H7 (cell line): Measurements from ENCODE around the gene DAND5. TPM values are rescaled to one million over a fixed set of nuclear protein-coding genes. Genes with fewer than 3 reads are reported as not detected.

Source experiments
- DNase-seq: peaks from one replicate; pipeline ENCODE4 v3.0.0; 2012
- H3K27me3 ChIP-seq: 2 replicates; pipeline ENCODE4 v1.6.0; 2011; ENCODE audit warnings: mild to moderate bottlenecking, low read length; ENCODE audit not compliant: control insufficient read depth, insufficient read depth
- H3K36me3 ChIP-seq: replicated peaks from 2 replicates; pipeline ENCODE4 v1.5.1; 2011; ENCODE audit warnings: low read length; ENCODE audit not compliant: control insufficient read depth, insufficient read depth
- H3K4me3 ChIP-seq: 2 replicates; pipeline ENCODE4 v1.5.1; 2011; ENCODE audit warnings: low read depth, mild to moderate bottlenecking, control low read depth, low read length, moderate library complexity; ENCODE audit not compliant: insufficient read depth
- total RNA-seq: library from RNA; depleted of rRNA; stranded (reverse); fragments of >200 nt; shearing (Covaris generic); gene quantifications from 2 replicates; pipeline ENCODE4 v1.2.3, GENCODE V29; 2014

DAND5 gene
- total RNA-seq, 1 experiment from 2014 or later = not detected

DNA sequence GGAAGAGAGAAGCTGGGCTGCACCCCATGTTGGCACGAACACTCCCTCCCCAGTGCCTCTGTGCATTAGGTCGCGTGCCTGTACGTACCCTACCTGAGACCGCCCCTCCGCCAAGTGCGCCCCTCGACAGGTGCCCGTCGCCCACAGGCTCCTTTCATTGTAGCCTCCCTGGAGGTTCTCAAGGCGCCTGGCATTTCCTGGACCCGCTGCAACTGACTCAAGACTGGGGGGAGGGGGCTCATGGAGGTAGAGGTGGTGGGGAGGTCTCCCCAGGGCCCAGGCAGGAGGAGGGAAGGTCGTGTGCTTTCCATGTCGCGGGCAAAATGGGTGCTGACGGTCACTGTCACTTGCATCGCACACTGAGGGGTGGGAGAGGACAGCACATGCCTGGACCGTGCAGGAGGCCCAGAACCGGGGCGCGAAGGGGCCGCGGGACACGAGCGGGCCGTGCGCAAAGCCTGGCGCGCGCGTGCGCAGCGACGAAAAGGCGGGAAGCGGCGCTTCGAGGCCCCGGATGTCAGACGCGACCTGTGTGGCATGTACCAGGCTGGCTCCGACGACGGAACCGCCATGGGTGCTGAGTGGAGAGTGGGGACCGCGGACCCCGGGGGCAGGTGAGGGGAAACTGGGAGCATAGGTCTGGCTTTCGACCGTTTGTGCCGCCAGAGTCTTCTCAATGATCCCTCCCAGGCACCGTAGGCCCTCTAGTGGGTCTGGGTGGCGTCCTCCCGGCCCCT lies 42.4 kb downstream of the DAND5 start:
- DNase-seq = peak; percentile 81
- H3K27me3 ChIP-seq = peaks cover 99% of the 10 kb centered on the region
- no peak overlapping the region for H3K4me3 ChIP-seq
- no peaks in the 10 kb centered on the region for H3K36me3 ChIP-seq

DNA sequence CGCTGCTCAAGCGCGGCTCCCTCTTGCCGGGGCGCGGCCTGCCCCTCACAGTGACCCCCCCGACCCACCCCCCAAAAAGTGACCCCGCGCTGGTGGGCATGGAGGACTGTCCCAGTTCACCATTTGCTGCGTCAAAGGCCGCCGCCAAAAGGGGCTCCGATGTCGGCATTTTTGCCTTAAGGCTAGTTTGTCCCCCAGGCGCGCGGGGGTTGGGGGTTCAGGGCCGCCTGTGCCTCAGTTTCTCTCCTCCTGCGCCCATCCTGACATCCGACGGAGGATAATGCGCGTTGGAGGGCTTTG lies 43.0 kb downstream of the DAND5 start:
- Histone ChIP-seq H3K27me3 (peaks cover 99% of the 10 kb centered on the region), H3K36me3 (no peaks in the 10 kb centered on the region), H3K4me3 (no peak overlapping the region)
- no peak for DNase-seq

DNA sequence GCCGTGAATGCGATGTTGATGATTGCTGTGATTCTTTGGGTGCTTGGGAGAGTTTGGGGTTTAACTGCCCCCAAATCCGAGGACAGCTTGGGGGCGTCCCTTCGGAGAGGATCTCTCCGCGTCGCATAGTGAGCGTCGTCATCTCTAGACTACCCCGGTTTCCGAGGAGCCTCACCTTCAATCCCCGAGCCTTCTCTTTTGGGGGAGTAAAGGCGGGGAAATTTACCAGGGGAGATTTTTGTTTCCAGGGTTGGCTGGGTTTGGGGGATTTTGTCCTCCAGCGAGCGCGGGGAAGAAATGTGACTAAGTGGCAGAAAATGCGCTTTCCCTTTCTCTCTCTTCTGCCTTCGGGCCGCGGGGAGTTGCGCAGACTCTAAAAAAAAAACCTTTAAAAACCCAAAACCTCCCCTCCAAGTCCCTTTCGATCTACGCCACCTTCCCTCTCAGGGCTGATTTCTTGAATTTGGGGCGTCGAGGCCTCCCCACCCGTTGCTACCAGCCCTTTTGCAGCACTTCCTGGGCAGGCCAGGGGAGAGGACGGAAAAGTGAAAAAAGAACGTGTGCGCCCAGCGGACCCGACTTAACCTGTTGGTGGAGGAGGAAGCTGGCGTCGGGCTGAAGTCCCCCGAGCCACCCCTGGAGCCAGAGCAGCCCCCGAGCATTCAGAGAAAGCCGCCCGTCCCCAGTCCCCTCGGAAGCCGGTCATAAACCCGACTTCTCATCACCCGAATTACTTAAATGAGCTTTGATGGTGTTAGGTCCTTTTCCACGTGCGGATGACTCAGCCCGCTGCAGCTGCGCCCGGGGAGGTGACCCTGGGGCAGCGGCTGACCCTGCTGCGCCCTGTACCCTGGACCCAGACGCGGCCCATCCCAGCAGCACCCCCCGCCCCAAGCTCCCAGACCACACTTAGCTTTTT lies 43.6 kb downstream of the DAND5 start:
- H3K4me3 ChIP-seq = 0 out of 2 replicates have a peak overlapping the region, but pooled peaks have one; percentile 2
- H3K27me3 ChIP-seq = peaks cover 100% of the 10 kb centered on the region
- H3K36me3 ChIP-seq = no peaks in the 10 kb centered on the region
- peak; percentile 84 for DNase-seq

DNA sequence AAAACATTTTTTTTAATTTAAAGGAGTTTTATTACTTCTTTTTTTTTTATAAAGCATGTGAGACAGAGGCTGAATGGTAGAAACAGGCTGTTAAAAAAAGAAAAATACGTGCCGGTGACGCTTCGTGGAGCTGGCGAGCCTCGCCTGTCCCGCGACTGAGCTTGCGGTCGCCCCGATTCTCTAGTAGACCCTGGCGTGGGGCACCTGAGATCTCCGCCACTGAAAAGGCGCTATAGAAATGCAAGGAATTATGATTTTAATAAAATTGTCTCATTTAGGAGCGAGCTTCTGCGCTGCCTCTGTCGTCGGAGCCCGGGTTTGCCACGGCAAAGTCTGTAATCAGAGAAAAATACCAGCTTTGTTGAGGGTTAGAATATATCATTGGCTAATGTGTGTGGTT lies 44.3 kb downstream of the DAND5 start:
- no peaks in the 10 kb centered on the region for H3K36me3 ChIP-seq
- H3K4me3 ChIP-seq = no peak overlapping the region
- H3K27me3 ChIP-seq = peaks cover 100% of the 10 kb centered on the region
- no peak for DNase-seq

DNA sequence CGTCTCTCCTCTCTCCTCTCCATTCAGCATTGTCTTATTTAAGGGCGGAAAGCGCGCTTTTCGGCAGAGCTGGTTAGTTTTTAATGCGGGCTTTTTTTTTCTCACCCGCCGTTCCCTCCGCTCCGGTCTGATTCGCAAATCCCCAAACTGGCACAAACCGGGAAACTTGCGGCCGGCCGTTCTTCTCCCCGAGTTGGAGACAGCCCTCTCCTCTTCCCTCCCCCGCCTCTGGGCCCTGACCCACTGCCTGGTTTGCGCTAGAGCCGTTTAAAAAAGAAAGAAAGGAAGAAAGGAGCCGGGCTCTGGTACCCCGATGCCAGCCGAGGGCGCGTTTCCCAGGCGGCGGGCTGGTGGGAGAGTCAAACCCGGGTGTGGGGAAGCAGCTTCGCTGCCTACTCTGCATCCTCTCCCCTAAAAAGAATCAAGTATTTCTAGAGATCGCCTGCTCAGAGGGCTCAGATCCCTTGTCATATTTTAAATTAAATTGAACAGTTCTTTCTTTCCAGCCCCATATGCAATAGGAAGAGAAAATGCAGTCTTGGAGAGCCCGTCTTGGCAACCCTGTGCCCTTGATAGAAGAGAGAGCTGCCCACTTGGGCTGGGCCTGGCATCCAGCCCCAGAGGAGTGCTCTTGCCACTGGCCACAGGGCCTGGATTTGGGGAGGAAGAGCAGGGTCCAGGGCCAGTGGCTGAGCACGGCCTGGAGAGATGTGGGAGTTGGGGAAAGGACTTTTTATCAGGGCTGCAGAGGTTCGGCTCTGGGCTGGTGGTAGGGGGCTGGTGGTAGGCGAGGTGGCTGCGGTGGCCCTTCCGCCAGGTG lies 44.9 kb downstream of the DAND5 start:
- H3K27me3 ChIP-seq = peaks cover 100% of the 10 kb centered on the region
- DNase-seq = peak; percentile 86
- no peak overlapping the region for H3K4me3 ChIP-seq

DNA sequence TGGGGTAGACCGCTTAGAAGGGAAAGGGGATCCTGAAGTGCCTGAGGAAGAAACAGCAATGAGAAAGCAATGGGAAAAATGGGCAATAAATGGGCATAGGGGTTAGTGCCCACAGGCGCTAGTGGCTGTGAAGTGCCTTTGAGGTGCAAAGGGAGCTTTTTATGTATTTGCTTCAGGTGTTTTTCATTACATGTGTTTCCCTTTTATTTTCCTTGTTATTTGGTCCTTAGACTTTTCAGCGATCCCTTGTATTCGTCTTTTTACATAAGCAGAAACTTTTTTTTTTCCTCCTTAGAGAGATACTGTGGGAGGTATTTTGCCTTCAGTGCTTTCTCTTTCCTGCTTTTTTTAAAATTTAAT lies 45.5 kb downstream of the DAND5 start:
- no peak overlapping the region for H3K4me3 ChIP-seq
- H3K27me3 ChIP-seq = peaks cover 100% of the 10 kb centered on the region
- no peak for DNase-seq
- H3K36me3 ChIP-seq = no peaks in the 10 kb centered on the region

More for the DNA sequence above, 44.9 kb downstream of the DAND5 start:
- no peaks in the 10 kb centered on the region for H3K36me3 ChIP-seq

DNA sequence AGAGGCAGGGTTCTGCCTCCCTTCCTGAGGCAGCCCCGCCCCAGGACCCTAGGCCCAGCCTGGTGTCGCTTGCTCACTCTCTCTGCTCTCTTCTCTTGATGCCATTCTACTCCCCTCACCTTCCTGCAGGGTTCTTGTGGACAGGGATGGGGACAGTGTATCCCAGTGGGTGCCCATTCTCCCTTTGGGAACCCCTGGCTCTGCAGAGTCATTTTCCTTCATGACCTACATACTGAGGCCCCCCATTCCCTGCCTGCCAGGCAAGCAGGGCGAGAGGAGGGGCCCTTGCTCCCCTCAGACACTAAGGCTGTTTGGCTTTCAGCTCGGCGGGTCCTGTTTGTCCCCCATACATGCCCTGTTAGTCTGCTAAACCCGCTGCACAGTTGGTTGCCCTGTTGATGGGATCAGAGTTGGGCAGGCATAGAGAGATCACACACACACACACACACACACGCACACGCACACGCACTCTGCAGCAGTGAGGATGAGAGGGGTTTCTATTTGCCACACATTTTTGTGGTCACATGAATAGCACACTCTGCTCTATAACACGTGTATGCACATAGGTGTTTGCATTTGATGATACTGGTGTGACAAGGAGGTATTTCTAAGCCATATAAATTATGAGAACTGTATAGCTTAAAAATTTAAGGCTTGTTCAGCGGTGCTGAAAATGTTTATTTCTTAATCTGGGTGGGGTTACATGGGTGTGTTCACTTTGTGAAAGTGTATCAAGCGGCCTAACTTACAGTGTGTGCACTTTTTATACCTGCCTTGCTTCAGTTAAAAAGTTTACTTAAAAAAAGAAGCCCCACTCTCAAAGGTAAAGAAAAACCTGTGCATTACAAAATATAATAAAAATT lies 46.2 kb downstream of the DAND5 start:
- no peak overlapping the region for H3K4me3 ChIP-seq
- peak; percentile 84 for DNase-seq
- H3K36me3 ChIP-seq = no peaks in the 10 kb centered on the region
- H3K27me3 ChIP-seq = peaks cover 99% of the 10 kb centered on the region

DNA sequence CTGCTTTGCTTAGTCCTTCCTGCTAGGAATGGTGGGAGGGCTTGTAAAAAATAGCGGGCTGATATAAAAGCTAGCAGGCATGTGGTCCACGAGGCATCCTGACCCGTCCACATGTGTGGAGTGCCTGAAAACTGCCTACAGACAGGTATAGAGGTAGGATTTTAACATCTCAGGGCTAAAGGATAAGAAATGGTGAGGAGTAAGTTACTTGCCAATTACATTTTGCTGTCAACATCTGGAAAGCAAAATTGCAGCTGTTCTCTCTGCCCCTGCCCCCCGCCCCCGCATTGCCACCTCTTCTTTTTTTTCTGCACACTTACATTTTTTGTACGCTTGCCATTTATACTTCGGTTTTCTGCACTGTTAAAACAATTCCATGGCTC lies 46.9 kb downstream of the DAND5 start:
- Histone ChIP-seq H3K36me3 (no peaks in the 10 kb centered on the region), H3K4me3 (no peak overlapping the region), H3K27me3 (peaks cover 99% of the 10 kb centered on the region)
- no peak for DNase-seq

DNA sequence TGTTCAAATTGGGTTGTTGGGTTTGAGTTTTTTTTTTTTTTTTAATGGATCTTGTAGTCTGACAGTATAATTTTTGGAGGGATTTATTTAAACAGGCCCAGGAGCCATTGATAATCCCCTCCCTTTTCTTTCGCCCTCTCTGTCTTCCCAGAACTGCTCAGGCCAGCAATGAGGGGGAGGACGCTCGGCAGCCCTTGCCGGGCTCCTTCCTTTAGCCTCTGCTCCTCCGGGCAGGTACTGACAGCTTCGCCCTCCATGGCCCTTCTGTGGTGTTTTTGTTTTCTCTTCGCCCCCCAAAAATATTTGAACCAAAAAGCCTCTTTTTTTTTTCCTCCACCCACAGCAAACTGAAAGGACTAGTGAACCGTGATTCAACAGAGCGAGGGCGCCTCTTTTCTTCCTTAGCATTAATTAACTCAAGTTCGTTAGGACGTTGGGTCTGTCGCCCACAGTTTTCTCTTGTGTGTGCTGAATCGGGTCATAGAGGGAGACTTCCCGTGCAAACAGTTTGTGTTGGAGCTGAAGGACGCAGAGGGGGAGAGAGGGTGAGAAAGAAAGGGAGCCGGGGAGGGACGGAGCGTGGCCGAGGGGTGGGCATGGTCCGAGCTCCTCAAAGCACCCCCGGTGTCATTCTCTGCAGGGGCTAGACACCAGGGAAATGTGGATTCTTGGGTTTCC lies 47.4 kb downstream of the DAND5 start:
- Histone ChIP-seq H3K36me3 (no peaks in the 10 kb centered on the region), H3K27me3 (peaks cover 99% of the 10 kb centered on the region), H3K4me3 (no peak overlapping the region)
- DNase-seq = peak; percentile 68

DNA sequence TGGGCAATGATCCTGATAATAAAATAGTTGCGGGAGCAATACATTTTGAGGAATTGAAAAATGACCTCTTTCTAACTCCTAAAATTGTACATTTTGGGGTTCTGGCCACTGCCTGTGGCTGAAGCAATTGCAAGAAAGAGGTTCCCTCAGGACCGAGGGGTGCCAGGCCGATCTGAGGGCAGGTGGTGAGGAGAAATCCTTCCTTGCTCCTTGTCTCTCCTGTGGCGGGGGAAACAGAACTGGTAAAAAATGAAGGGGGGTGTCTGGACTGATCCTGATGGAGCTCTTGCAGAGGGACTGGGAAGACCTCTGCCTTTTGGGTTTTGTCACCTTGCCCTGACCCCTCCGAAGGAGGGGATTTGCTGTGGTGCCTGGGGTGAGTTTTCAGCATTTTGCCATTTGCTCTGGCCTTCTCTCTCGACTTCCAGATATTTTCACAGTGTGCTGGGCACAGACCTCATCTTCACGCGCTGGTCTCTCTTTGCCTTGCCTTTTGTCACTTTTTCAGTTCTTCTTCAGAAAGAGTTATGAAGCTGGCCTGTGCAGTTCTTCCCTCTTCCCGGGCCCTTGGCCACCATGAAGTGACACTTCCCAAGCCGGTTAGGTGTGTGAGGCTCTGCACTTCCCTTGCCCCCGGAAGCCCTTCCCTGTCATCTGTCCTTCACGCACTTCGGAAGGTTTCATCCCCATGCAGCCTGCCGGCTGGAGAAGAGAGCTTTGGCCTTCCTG lies 48.1 kb downstream of the DAND5 start:
- Histone ChIP-seq H3K27me3 (peaks cover 99% of the 10 kb centered on the region), H3K4me3 (no peak overlapping the region), H3K36me3 (no peaks in the 10 kb centered on the region)
- peak; percentile 75 for DNase-seq

DNA sequence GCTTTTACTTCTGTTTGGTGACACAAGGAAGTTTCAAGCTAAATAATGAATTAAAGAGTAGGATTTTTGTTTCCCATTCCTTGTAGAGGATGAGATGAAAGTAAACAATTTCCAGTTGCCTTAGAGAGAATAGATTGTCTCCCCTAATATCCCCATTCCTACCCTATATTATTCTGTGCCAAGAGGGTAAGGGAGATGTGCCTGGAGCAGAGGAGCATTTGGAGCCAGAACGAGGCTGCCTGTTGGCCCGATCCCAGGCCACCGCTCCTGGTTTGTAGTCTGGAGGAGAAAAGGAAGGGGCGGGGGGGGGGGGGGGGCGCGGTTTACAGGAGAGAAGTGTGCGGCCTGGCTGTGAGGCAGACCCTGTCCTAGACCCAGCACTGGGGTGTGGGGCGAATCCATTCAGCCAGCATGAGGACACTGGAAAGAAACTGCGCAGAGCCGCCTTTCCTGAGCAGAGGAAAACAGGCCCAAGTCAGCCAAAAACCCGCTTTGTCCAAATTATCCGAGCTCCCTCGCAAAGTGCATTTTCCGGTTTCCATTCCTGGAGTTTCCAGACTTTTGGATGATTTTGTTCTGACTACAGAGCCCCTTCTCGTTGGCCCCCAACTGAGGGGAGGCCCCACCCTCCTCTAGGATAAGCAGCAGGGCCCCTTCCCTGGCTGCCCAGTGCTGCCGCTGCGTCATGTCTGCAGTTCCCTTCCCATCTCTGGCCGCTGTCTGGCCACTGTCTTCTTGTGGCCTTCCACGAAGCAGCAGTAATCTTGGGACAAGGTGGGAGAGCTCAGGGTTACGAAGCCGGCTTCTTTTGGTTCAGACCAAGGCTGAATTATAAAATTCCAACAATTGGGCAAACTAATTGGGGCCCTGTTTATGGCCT lies 48.9 kb downstream of the DAND5 start:
- Histone ChIP-seq H3K27me3 (peaks cover 99% of the 10 kb centered on the region), H3K4me3 (no peak overlapping the region), H3K36me3 (no peaks in the 10 kb centered on the region)
- DNase-seq = peak; percentile 82

DNA sequence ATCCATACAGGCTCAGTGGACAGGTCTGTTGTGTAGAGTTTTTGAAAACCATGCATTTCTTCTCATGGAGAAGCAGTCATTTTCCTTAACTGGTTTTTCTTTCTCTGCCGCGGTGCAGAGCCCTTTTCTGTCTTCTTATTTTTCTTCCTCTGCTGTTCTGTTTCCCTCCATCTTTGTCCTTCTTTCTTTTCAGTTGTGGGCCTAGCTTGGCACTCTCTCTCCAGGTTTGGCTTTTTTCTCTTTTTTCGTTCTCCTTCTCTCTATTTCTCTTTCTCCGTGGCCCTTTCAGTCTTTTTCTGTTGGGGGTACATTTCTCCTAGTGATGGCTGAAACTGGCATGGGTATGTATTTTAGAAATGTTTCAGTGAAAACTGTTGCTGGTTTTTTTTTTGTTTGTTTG lies 50.0 kb downstream of the DAND5 start:
- no peak for DNase-seq
- Histone ChIP-seq H3K4me3 (no peak overlapping the region), H3K36me3 (no peaks in the 10 kb centered on the region), H3K27me3 (peaks cover 99% of the 10 kb centered on the region)
